ENCODE data around the gene LANCL2.

DNA sequence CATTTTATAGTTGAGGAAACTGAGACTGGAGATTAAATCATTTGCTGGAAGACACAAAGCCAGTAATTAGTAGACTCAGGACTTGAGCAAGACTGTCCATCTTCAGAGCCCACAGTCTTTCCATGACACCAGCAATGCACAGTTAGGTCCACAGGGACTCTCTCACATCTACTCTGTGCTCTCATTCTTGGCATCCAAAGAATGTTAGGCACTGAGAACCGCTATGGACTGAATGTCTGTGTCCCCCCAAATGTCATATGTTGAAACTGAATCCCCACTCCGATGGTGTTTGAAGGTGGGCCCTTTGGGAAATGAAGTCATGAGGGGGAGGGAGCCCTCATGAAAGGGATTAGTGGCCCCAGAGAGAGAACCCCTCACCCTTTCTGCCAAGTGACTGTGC, 100.6 kb downstream of the LANCL2 start:
- TF ChIP-seq, protein P1, sequence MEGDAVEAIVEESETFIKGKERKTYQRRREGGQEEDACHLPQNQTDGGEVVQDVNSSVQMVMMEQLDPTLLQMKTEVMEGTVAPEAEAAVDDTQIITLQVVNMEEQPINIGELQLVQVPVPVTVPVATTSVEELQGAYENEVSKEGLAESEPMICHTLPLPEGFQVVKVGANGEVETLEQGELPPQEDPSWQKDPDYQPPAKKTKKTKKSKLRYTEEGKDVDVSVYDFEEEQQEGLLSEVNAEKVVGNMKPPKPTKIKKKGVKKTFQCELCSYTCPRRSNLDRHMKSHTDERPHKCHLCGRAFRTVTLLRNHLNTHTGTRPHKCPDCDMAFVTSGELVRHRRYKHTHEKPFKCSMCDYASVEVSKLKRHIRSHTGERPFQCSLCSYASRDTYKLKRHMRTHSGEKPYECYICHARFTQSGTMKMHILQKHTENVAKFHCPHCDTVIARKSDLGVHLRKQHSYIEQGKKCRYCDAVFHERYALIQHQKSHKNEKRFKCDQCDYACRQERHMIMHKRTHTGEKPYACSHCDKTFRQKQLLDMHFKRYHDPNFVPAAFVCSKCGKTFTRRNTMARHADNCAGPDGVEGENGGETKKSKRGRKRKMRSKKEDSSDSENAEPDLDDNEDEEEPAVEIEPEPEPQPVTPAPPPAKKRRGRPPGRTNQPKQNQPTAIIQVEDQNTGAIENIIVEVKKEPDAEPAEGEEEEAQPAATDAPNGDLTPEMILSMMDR (IDR thresholded peaks at IDR 0.05; ENCODE audit: insufficient read depth, low read length, poor library complexity, severe bottlenecking), result no peak
- TF ChIP-seq EZH2phosphoT487 (conservative IDR thresholded peaks at IDR 0.05; ENCODE audit: low read length), result no peak

Data from SU-DHL-6 (cell line).